B cell (primary cell): Measurements from ENCODE around the gene MCRIP2. TPM values are rescaled to one million over a fixed set of nuclear protein-coding genes. Genes with fewer than 3 reads are reported as not detected.

Source experiments
- ATAC-seq: fragments of 200-7000 bp; cut with Tn5 transposase; one replicate; pipeline ENCODE4 v1.10.0; 2021; ENCODE audit warnings: low read depth, mild to moderate bottlenecking, moderate number of reproducible peaks, moderate library complexity
- CTCF ChIA-PET: fragments of 350-600 bp; sonication (Branson Sonifier 250); formaldehyde crosslinking; loops from one replicate; lab custom pipeline; 2021; ENCODE audit warnings: antibody characterized with exemption, inconsistent platforms; lab: Charles Lee
- POLR2A ChIA-PET: fragments of 350-600 bp; sonication (Branson Sonifier 250); formaldehyde crosslinking; loops from one replicate; lab custom pipeline; 2021; ENCODE audit warnings: antibody characterized with exemption; lab: Charles Lee
- DNase-seq: peaks from one replicate; pipeline ENCODE4 v3.0.0; 2013
- H2AFZ ChIP-seq: 2 replicates; pipeline ENCODE4 v1.6.1; 2012; ENCODE audit warnings: mild to moderate bottlenecking, low read depth, low read length; ENCODE audit not compliant: insufficient read depth, poor library complexity, severe bottlenecking
- H3K27ac ChIP-seq, 2 donors: 1 replicate in 1 of 2; 2 replicates in 1 of 2; pipeline ENCODE4 v1.5.1; 2012 to 2013; ENCODE audit warnings: low read length in 2 of 2, mild to moderate bottlenecking in 2 of 2, moderate library complexity in 1 of 2
- H3K27me3 ChIP-seq, 4 experiments: fragments of 200-600 bp in 1 of 4; sonication (generic) in 1 of 4; replicated peaks in 1 of 4; 1 replicate in 2 of 4; 2 replicates in 2 of 4; pipeline versions ENCODE4 v1.6.1 to v1.7.0; 2013 to 2016; ENCODE audit warnings: low read length in 3 of 4, mild to moderate bottlenecking in 2 of 4, mixed read lengths in 1 of 4, moderate library complexity in 1 of 4; ENCODE audit not compliant: insufficient read depth in 4 of 4, control insufficient read depth in 3 of 4; ENCODE audit errors: control extremely low read depth in 1 of 4
- H3K36me3 ChIP-seq, 2 experiments: replicated peaks in 1 of 2; 1 replicate in 1 of 2; 2 replicates in 1 of 2; pipeline versions ENCODE4 v1.6.1 to v1.7.1; 2013; ENCODE audit warnings: low read length in 1 of 2; ENCODE audit not compliant: insufficient read depth in 2 of 2, control insufficient read depth in 1 of 2; ENCODE audit errors: control extremely low read depth in 1 of 2, extremely low read depth in 1 of 2
- H3K4me1 ChIP-seq, 2 donors: fragments of 200-600 bp in 1 of 2; sonication (generic) in 1 of 2; 1 replicate in 1 of 2; 2 replicates in 1 of 2; pipeline versions ENCODE4 v1.5.1 to v1.6.1; 2013 to 2017; ENCODE audit warnings: low read length in 2 of 2; ENCODE audit not compliant: control insufficient read depth in 2 of 2, insufficient read depth in 2 of 2
- H3K4me2 ChIP-seq: replicated peaks from 2 replicates; pipeline ENCODE3; 2012; ENCODE audit warnings: mild to moderate bottlenecking, low read depth, low read length; ENCODE audit not compliant: poor library complexity, severe bottlenecking
- H3K4me3 ChIP-seq, 5 experiments: fragments of 200-600 bp in 1 of 5; sonication (generic) in 1 of 5; 1 replicate in 3 of 5; 2 replicates in 2 of 5; pipeline versions ENCODE4 v1.5.1 to v1.7.0; 2011 to 2016; ENCODE audit warnings: low read length in 4 of 5, mild to moderate bottlenecking in 4 of 5, low read depth in 2 of 5, control low read depth in 1 of 5, moderate library complexity in 1 of 5; ENCODE audit not compliant: insufficient read depth in 1 of 5; ENCODE audit errors: control extremely low read depth in 1 of 5, extremely low read depth in 1 of 5
- H3K79me2 ChIP-seq: fragments of 200-600 bp; sonication (generic); one replicate; pipeline ENCODE4 v1.6.0; 2016; ENCODE audit warnings: low read length; ENCODE audit not compliant: control insufficient read depth, insufficient read depth
- H3K9ac ChIP-seq: fragments of 200-600 bp; sonication (generic); 2 replicates; pipeline ENCODE4 v1.6.1; 2017; ENCODE audit warnings: mild to moderate bottlenecking, low read length, moderate library complexity
- H3K9me3 ChIP-seq, 3 donors: one replicate each; pipeline versions ENCODE4 v1.6.1 to v1.7.1; 2013; ENCODE audit warnings: low read length in 2 of 3; ENCODE audit not compliant: control insufficient read depth in 2 of 3, insufficient read depth in 1 of 3; ENCODE audit errors: control extremely low read depth in 1 of 3
- H4K20me1 ChIP-seq: 2 replicates; pipeline ENCODE4 v1.6.0; 2012; ENCODE audit warnings: mild to moderate bottlenecking, low read length; ENCODE audit not compliant: insufficient read depth, control insufficient read depth, poor library complexity, severe bottlenecking
- H3K27ac Mint-ChIP-seq: one replicate; pipeline ENCODE4 v1.8.0; 2021; ENCODE audit warnings: mixed read lengths
- H3K27me3 Mint-ChIP-seq: one replicate; pipeline ENCODE4 v1.8.0; 2021; ENCODE audit warnings: mixed read lengths
- H3K4me1 Mint-ChIP-seq: one replicate; pipeline ENCODE4 v1.8.0; 2021; ENCODE audit warnings: mixed read lengths
- H3K4me3 Mint-ChIP-seq: one replicate; pipeline ENCODE4 v1.8.0; 2021; ENCODE audit warnings: mixed read lengths
- H3K9me3 Mint-ChIP-seq: one replicate; pipeline ENCODE4 v1.8.0; 2022; ENCODE audit warnings: mixed read lengths; ENCODE audit not compliant: insufficient read depth
- EZH2 ChIP-seq: IDR thresholded peaks from 2 replicates; pipeline ENCODE4 v1.6.1; 2012; ENCODE audit warnings: borderline replicate concordance, low read depth, mild to moderate bottlenecking, moderate library complexity, low read length; ENCODE audit not compliant: insufficient read depth, poor library complexity, severe bottlenecking
- WGBS: methylation state at CpG from one replicate; pipeline ENCODE4 v1.1.5; 2013; ENCODE audit warnings: missing lambda C conversion rate; ENCODE audit not compliant: insufficient coverage; 5-methylcytosine and 5-hydroxymethylcytosine counted together
- intact Hi-C: fragments of 100-400 bp; cut with micrococcal nuclease; formaldehyde crosslinking; loops from one replicate; pipeline ENCODE4 v1.10.0; 2022
- polyA plus RNA-seq: library from polyadenylated mRNA; depleted of rRNA; stranded (reverse); fragments of >200 nt; gene quantifications from 2 replicates; pipeline ENCODE4 v1.2.3, GENCODE V29; 2012
- total RNA-seq, 2 donors: library from RNA; stranded (reverse); fragments of 120-200 nt in 1 of 2; gene quantifications; 1 replicate in 1 of 2; 2 replicates in 1 of 2; pipeline versions ENCODE4 v1.2.3 to v1.2.4, GENCODE V29; 2013 to 2022
- TF ChIP-seq, protein P1 (sequence below): fragments of 200-600 bp; IDR thresholded peaks from one replicate; pipeline ENCODE4 v1.8.0; 2022; ENCODE audit warnings: antibody characterized with exemption, mild to moderate bottlenecking

Gene MCRIP2
- total and polyA plus RNA-seq, 2 donors (not counting 1 experiment from before 2014, with no cell fraction given), result 29.2 to 46.0 TPM

DNA sequence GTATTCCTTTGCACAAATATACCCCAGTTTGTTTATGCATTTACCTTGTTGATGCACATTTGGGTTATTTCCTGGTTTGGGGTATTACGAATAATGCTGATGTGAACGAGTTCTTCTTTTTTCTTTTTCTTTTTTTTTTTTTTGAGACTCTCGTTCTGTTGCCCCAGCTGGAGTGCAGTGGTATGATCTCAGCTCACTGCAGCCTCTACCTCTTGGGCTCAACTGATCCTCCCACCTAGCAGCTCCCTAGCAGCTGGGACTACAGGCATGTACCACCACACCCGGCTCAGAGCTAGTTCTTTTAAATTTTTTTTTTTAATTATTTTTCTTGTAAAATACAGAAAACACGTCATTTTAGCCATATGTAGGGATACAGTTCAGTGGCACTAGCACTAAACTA, 37.7 kb upstream of the MCRIP2 start:
- Histone ChIP-seq H3K9ac (no peak overlapping the region), H3K27ac (no peak overlapping the region), H3K9me3 (peaks cover 0 to 26% (median 10%) of the 10 kb centered on the region in 3 donors), H3K79me2 (peaks cover 80% of the 10 kb centered on the region), H3K27me3 (no peaks in the 10 kb centered on the region), H2AFZ (no peak overlapping the region), H3K4me2 (no peak overlapping the region), H3K4me1 (no peaks in the 10 kb centered on the region), H3K4me3 (no peak overlapping the region), H4K20me1 (peaks cover 31% of the 10 kb centered on the region), H3K36me3 (peaks cover 0 to 10% of the 10 kb centered on the region in 2 experiments)
- no CpG with 5 or more reads among the region's 5 CpGs for WGBS
- H3K27ac Mint-ChIP-seq, result no peak overlapping the region
- DNase-seq (no peak), ATAC-seq (no peak)
- intact Hi-C loops, result no loop called here
- TF ChIP-seq, protein P1, sequence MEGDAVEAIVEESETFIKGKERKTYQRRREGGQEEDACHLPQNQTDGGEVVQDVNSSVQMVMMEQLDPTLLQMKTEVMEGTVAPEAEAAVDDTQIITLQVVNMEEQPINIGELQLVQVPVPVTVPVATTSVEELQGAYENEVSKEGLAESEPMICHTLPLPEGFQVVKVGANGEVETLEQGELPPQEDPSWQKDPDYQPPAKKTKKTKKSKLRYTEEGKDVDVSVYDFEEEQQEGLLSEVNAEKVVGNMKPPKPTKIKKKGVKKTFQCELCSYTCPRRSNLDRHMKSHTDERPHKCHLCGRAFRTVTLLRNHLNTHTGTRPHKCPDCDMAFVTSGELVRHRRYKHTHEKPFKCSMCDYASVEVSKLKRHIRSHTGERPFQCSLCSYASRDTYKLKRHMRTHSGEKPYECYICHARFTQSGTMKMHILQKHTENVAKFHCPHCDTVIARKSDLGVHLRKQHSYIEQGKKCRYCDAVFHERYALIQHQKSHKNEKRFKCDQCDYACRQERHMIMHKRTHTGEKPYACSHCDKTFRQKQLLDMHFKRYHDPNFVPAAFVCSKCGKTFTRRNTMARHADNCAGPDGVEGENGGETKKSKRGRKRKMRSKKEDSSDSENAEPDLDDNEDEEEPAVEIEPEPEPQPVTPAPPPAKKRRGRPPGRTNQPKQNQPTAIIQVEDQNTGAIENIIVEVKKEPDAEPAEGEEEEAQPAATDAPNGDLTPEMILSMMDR, result no peak
- no peak for TF ChIP-seq EZH2
- CTCF ChIA-PET, result interaction anchor here (0.7 kb wide), 1 partner anchor 17 kb away, joined by 3 read pairs; no protein-coding TSS in a partner anchor
- H3K4me1 Mint-ChIP-seq, result peaks cover 4% of the 10 kb centered on the region
- no peak overlapping the region for H3K4me3 Mint-ChIP-seq
- H3K27me3 Mint-ChIP-seq, result no peaks in the 10 kb centered on the region
- no peaks in the 10 kb centered on the region for H3K9me3 Mint-ChIP-seq
- POLR2A ChIA-PET, result interaction anchor here (0.5 kb wide), 1 partner anchor 33 kb away, joined by 4 read pairs; no protein-coding TSS in a partner anchor

DNA sequence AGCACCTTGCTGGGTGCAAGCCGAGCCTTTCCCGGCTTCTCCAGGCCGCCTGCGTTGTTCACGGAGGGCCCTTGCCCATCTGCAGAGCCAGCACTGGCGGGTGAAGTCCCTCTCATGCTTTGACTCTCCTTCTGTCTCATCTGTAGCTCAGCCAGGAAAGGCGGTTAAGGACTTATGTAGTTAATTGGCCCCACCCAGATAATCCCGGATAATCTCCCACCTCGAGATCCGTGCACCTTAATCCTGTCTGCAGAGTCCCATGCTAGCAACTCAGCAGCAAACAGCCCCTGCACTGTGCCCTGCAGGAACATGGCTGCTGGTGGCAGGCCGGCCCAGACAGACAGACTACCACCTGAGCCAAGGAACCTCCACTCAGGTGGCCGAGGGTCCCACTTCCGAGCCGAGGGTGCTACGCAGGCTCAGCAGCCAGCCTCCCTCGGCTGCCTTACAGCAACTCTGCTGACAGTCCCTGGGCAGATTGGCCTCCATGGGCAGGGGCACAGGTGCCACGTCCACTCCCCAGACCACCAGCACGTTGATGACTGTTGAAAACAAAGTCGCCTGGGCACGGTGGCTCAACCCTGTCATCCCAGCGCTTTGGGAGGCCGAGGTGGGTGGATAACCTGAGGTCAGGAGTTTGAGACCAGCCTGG, 34.8 kb upstream of the MCRIP2 start:
- no peak overlapping the region for H3K4me3 Mint-ChIP-seq
- H3K4me3 ChIP-seq, result no peak overlapping the region
- no peak overlapping the region for H2AFZ ChIP-seq
- peaks cover 45% of the 10 kb centered on the region for H4K20me1 ChIP-seq
- no peak overlapping the region for H3K9ac ChIP-seq
- no peak overlapping the region for H3K4me2 ChIP-seq
- no peaks in the 10 kb centered on the region for H3K27me3 Mint-ChIP-seq
- peaks cover 90% of the 10 kb centered on the region for H3K79me2 ChIP-seq
- no peak overlapping the region for H3K27ac Mint-ChIP-seq
- H3K27ac ChIP-seq, result no peak overlapping the region
- DNase-seq, result no peak
- ChIA-PET POLR2A (interaction anchor here (0.6 kb wide), 1 partner anchor 15 kb away, joined by 3 read pairs; no protein-coding TSS in a partner anchor), CTCF (no interaction called here)
- H3K9me3 ChIP-seq, result peaks cover 0 to 19% (median 10%) of the 10 kb centered on the region in 3 donors
- H3K9me3 Mint-ChIP-seq, result no peaks in the 10 kb centered on the region
- no peaks in the 10 kb centered on the region for H3K27me3 ChIP-seq
- peaks cover 8% of the 10 kb centered on the region for H3K4me1 Mint-ChIP-seq
- over 99% methylated on average over 18 of the region's 22 CpGs for WGBS
- TF ChIP-seq EZH2, result no peak
- no peaks in the 10 kb centered on the region for H3K4me1 ChIP-seq
- intact Hi-C loops, result no loop called here
- ATAC-seq, result no peak
- H3K36me3 ChIP-seq, result no peaks in the 10 kb centered on the region
